Right atrium auricular region (tissue), 2 donors: ENCODE data around the gene DHX8. TPM values are rescaled to one million over a fixed set of nuclear protein-coding genes. Genes with fewer than 3 reads are reported as not detected.
A peak's percentile ranks its signal among the peaks of the same experiment; 100 is the strongest.

ENCODE experiments used
- DNase-seq: peaks from one replicate; pipeline ENCODE4 v3.0.0-alpha.2; 2019; ENCODE audit warnings: low spot score
- H3K27ac ChIP-seq, 2 donors: fragments of 200-600 bp; sonication (generic); 1 replicate in 1 of 2; 2 replicates in 1 of 2; pipeline ENCODE4 v1.5.1; 2016 to 2019
- H3K27me3 ChIP-seq, 2 donors: fragments of 200-600 bp; sonication (generic); one replicate each; pipeline versions ENCODE4 v1.5.1 to v1.6.0; 2017 to 2019
- H3K36me3 ChIP-seq: fragments of 200-600 bp; sonication (generic); one replicate; pipeline ENCODE4 v1.5.1; 2016
- H3K4me1 ChIP-seq, 2 donors: fragments of 200-600 bp; sonication (generic); one replicate each; pipeline versions ENCODE4 v1.5.1 to v1.6.0; 2017 to 2019
- H3K4me3 ChIP-seq, 2 donors: fragments of 200-600 bp; sonication (generic); 1 replicate in 1 of 2; 2 replicates in 1 of 2; pipeline ENCODE4 v1.5.1; 2017 to 2019; ENCODE audit warnings: mild to moderate bottlenecking in 1 of 2, moderate library complexity in 1 of 2
- H3K9me3 ChIP-seq, 2 donors: fragments of 200-600 bp; sonication (generic); one replicate each; pipeline ENCODE4 v1.5.1; 2019
- CTCF ChIP-seq, 2 donors: fragments of 200-600 bp; sonication (generic); IDR thresholded peaks; one replicate each; pipeline ENCODE4 v1.5.1; 2019; ENCODE audit warnings: antibody characterized with exemption in 2 of 2
- total RNA-seq, 2 donors: library from RNA; depleted of rRNA; stranded (reverse); fragments of >200 nt; gene quantifications; one replicate each; pipeline ENCODE4 v1.1.0, GENCODE V29; 2016

Gene DHX8
- total RNA-seq, 2 donors from 2014 or later = 18.5 to 26.1 TPM

GRCh38 chr17:43531082-43531378 lies 47.3 kb downstream of the DHX8 start:
- DNase-seq = no peak
- H3K27me3 ChIP-seq = no peaks in the 10 kb centered on the region
- H3K27ac ChIP-seq = peak overlapping the region; percentile 72 to 81
- no peaks in the 10 kb centered on the region for H3K9me3 ChIP-seq
- H3K4me1 ChIP-seq = peaks cover 0 to 43% of the 10 kb centered on the region in 2 donors
- peak overlapping the region in 1 of 2 donors; percentile 29 for H3K4me3 ChIP-seq
- TF ChIP-seq CTCF (IDR thresholded peaks at IDR 0.05) = no peak
- peaks cover 13% of the 10 kb centered on the region for H3K36me3 ChIP-seq

DNA sequence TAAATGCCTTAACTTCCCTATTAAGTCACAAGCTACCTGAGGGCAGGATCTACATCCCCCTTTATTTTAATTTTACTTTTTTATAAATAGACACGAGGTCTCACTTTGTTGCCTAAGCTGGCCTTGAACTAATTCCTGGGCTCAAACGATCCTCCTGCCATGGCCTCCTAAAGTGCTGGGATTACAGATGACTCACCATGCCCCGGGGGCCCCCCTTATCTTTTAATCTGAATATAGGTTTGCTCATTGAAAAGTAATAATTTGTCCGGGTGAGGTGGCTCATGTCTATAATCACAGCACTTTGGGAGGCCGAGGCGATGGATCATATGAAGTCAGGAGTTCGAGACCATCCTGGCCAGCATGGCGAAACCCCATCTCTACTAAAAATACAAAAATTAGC lies 48.2 kb downstream of the DHX8 start:
- no peak for DNase-seq
- no peak for TF ChIP-seq CTCF (IDR thresholded peaks at IDR 0.05)
- Histone ChIP-seq H3K4me1 (peaks cover 0 to 49% of the 10 kb centered on the region in 2 donors), H3K36me3 (peaks cover 4% of the 10 kb centered on the region), H3K9me3 (no peaks in the 10 kb centered on the region), H3K27me3 (no peaks in the 10 kb centered on the region), H3K4me3 (no peak overlapping the region), H3K27ac (peak overlapping the region in 1 of 2 donors; percentile 81)

- Histone ChIP-seq H3K36me3 (no peaks in the 10 kb centered on the region), H3K4me1 (peaks cover 0 to 47% of the 10 kb centered on the region in 2 donors), H3K27ac (no peak overlapping the region), H3K9me3 (no peaks in the 10 kb centered on the region), H3K27me3 (no peaks in the 10 kb centered on the region), H3K4me3 (no peak overlapping the region)
- DNase-seq = no peak
- TF ChIP-seq CTCF (IDR thresholded peaks at IDR 0.05) = no peak
Measured at GRCh38 chr17:43532581-43532980, 48.8 kb downstream of the DHX8 start.

DNA sequence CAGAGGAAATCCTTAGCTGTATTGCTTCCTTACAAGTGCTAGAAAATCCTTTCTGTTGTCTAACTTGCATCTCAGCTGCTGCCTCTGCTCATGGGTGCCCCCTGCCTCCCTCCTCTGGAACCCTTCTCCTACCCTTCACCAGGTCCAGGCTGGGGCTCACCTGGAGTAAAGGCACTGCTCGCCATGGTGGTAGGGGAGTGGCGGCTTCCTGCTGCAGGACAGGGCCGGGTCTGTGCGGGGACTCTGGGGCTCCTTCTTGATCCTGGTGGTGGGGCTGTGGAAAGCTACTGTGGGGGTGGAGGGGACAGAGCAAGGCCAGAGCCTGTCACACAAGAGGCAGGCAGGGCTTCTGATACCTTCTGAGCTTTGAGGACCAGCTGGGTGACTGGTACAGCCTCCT lies 49.9 kb downstream of the DHX8 start:
- no peak overlapping the region for H3K4me3 ChIP-seq
- DNase-seq = no peak
- TF ChIP-seq CTCF (IDR thresholded peaks at IDR 0.05) = no peak
- H3K9me3 ChIP-seq = no peaks in the 10 kb centered on the region
- peaks cover 0 to 37% of the 10 kb centered on the region in 2 donors for H3K4me1 ChIP-seq
- no peaks in the 10 kb centered on the region for H3K36me3 ChIP-seq
- no peaks in the 10 kb centered on the region for H3K27me3 ChIP-seq
- H3K27ac ChIP-seq = no peak overlapping the region

DNA sequence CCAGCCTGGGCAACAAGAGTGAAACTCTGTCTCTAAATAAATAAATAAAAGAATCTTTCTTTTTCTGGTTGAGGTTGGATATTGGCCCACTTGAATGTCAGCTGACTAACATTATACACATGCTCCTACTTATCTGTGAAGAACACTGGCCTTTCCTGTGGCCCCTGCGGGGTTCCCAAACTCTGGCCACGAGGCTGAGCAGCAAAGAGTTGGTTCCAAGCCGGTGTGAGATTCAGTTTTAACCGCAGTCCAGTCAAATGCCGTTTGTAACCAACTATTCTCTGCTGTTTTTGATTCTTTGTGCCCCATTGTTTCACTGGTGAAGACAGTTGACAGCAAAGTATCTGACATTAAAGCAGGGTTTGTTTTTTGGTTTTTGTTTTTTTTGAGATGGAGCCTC lies 51.1 kb downstream of the DHX8 start:
- DNase-seq = no peak
- H3K9me3 ChIP-seq = no peaks in the 10 kb centered on the region
- H3K36me3 ChIP-seq = no peaks in the 10 kb centered on the region
- H3K27ac ChIP-seq = no peak overlapping the region
- H3K4me1 ChIP-seq = peaks cover 0 to 25% of the 10 kb centered on the region in 2 donors
- H3K4me3 ChIP-seq = no peak overlapping the region
- TF ChIP-seq CTCF (IDR thresholded peaks at IDR 0.05) = no peak
- no peaks in the 10 kb centered on the region for H3K27me3 ChIP-seq

- TF ChIP-seq CTCF (IDR thresholded peaks at IDR 0.05) = no peak
- H3K36me3 ChIP-seq = no peaks in the 10 kb centered on the region
Measured at GRCh38 chr17:43536236-43536992, 52.6 kb downstream of the DHX8 start.

More at GRCh38 chr17:43536236-43536992, 52.6 kb downstream of the DHX8 start:
- Histone ChIP-seq H3K4me3 (no peak overlapping the region), H3K9me3 (no peaks in the 10 kb centered on the region), H3K27me3 (no peaks in the 10 kb centered on the region), H3K27ac (no peak overlapping the region), H3K4me1 (peaks cover 0 to 10% of the 10 kb centered on the region in 2 donors)
- no peak for DNase-seq
